Limb (tissue), 2 donors: ENCODE data around the gene GABARAPL1.
"Not testable (repeated sequence)": the region's sequence is repeated elsewhere in the genome, so short reads cannot be mapped to it uniquely, and the experiment has no call there.

Experiments
- DNase-seq, 2 donors: peaks; one replicate each; pipeline ENCODE4 v3.0.0-alpha.2; 2016; ENCODE audit errors: extremely low spot score in 2 of 2

Gene GABARAPL1

GRCh38 chr12:10212739-10213131 lies at the start of gene GABARAPL1:
GABARAPL1 (plus strand) TSS chr12:10212877; CDS start chr12:10213130, 253 bp downstream.
- DNase-seq = peak; percentile 74 to 93

DNA sequence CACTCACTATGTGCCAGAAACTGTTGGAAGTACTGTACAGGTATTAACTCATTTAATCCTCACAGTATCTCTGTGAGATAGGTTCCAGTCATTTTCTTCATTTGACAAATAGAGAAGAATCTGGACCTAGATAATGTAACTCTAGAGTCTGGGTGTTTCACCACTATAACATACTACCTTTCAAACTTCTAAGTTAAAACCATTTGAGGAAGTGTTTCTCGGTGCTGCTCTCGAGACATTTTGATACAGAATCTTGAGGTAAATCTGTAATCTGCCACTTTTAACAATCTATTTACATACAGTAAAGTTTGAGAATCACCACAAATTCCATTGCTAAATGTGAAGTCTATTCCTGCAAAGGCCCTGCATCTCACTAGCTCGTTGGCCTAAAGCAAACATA lies 49.6 kb upstream of the GABARAPL1 start:
- no peak for DNase-seq

GRCh38 chr12:10165421-10165820 lies 47.3 kb upstream of the GABARAPL1 start:
- no peak for DNase-seq

DNA sequence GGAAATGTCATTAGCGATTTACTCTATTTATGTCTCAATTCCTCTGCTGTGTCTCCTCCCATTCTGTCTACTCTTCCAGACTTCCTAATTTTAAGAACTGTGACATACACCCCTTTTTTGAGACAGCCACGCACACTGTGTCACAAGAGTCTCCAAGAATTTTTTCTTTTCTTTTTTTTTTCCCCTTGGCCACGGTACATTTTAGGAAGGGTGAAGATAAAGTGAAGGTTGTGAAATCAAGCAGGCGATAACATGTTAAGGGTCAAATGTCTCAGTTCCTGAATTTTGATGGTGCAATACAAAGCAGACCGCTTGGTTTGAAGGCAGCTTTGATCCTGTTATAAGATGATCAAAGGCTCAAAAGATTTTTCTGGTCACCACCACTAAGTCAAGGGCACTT lies 45.1 kb upstream of the GABARAPL1 start:
- no peak for DNase-seq

DNA sequence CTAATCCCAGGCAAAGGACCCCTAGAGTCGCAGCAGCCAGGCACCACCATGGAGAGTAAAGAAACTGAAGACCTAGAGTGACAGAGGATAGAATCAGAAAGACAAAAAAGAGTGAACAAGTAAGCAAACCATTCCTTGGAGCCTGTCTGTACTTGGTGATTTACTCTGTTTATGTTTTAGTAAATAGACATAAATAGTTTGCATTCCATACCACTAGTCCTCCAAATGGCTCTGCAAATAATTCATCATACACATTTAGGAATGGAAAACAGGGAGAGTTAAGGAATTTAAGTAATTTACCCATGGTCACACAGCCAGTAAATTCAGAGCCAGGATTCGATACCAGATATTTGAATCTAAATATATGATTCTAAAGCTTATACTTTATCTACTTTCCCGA lies 43.6 kb upstream of the GABARAPL1 start:
- no peak for DNase-seq

- no peak for DNase-seq
Measured at GRCh38 chr12:10170216-10170615, 42.5 kb upstream of the GABARAPL1 start.

DNA sequence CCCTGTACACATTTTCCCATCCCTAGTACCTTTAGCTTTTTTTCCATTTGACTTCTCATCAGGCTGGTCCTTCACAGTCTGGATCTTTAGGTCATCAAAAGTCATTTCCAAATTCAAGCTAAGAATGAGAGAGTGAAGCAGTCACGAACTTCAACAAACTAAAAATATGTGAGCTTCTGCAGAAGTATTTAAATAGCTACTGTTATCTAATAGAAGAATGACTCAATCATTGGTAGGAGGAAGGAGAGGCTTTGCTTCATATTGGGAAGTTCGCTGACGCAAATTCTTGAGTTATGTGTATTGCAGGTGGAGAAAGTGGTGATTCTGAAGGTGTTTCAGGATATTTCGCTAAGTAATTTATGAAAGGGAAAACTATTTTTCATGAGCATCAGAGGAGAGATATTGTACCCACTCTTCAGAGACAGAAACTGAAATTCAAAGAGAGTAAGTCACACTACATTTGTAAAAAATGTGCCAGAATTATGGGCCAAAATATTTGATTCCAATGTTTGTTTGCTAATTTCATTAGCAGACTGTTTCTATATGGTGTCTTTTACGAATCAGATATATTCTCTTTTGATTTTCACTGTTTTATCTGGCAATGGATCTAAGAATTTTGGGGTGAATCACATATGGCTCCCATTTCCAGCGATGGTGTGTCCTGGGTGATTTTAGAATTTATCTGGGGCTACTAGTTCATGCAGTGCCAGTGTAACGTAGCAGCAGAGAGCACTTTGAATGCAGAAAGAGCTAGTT lies 40.5 kb upstream of the GABARAPL1 start, which contains the start of gene OLR1:
Gene OLR1, minus strand, starts transcription at position 160 of the 756 bp plus-strand sequence. Its CDS starts 55 bp downstream, at position 105.
- no peak for DNase-seq

GRCh38 chr12:10174986-10175614 lies 37.6 kb upstream of the GABARAPL1 start:
- no peak for DNase-seq

GRCh38 chr12:10175846-10176636 lies 36.6 kb upstream of the GABARAPL1 start:
- DNase-seq = no peak

- no peak for DNase-seq
Measured at GRCh38 chr12:10178821-10179220, 33.9 kb upstream of the GABARAPL1 start, which contains the start of gene TMEM52B. TMEM52B (plus strand) TSS chr12:10179032; CDS start chr12:10179575, 543 bp downstream.

- DNase-seq = no peak
Measured at GRCh38 chr12:10179776-10180181, 32.9 kb upstream of the GABARAPL1 start.

DNA sequence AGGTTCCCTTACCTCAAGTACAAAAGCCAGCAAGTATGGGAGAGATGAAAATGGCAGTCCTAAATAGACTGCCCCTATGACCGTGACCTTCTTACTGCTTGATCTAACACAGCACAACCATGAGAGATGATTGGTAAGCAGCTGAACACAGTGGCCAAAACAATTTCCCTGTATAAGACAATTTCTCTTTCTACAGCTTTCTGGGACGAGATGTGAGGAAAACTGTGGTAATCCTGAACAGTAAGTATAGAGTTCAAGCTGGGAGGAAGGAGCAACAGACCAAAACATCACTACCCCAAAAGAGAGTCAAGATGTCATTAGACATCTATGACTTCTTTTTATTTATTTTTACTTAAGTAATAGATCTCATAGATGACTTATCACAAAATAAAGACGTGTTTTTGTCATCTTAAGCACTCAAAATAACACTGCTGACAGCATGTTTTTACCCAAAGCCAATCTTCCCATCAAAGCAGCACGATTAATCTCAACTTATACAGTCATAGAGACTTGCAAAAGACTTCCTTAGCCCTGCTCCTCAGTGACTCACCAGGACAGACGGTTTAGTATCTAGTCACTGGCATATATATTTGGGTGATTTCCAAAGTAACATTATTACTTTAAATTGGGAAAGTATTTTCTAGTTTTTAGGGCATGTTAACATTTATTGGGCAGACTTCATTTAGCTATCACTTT lies 30.2 kb upstream of the GABARAPL1 start:
- DNase-seq = no peak

DNA sequence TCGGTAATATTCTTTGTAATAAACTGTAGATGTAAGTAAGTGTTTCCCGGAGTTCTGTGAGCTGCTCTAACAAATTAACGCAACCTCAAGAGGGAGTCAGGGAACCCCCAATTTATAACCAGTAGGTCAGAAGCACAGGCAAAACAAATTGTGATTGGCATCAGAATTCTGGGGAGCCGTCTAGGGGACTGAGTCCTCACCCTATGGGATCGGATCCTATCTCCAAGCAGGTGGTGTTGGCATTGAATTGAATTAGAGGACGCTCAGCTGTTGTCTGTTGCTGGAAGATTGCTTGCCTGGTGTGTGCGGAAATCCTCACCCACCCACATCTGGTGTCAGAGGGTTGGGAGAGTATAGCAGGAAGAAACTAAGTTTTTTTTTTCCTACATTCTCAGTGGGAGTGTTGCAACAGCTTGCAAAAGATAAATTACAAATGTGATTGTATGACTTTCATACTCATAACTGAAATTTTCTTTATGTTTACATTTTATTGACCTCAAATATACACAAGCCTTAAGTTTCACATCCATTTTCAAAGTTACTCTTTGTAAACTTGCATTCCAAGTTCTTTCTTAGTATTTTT lies 28.3 kb upstream of the GABARAPL1 start:
- DNase-seq = no peak

GRCh38 chr12:10186299-10186698 lies 26.4 kb upstream of the GABARAPL1 start:
- DNase-seq = no peak

- not testable (repeated sequence) for DNase-seq
Measured at GRCh38 chr12:10186958-10187357, 25.7 kb upstream of the GABARAPL1 start.

DNA sequence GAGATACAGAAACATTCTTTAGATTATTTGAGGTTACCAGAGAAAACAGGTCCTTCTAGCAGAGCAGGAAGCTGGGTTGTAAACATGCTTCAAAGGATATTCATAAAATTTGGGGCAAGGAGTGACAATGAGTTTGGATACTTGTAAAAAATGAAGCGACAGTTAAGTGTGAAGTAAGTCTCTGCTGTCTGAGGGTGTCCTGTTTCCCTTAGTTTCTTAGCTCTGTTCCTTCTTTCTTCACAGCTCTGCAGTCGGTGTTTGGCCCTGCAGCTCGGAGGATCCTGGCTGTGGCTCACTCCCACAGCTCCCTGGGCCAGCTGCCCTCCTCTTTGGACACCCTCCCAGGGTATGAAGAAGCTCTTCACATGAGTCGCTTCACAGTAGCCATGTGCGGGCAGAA lies 23.0 kb upstream of the GABARAPL1 start:
- DNase-seq = no peak

- DNase-seq = peak; percentile 53 to 56
Measured at GRCh38 chr12:10190558-10191388, 21.9 kb upstream of the GABARAPL1 start.

- no peak for DNase-seq
Measured at GRCh38 chr12:10191865-10192264, 20.8 kb upstream of the GABARAPL1 start.

- DNase-seq = no peak
Measured at GRCh38 chr12:10194160-10194670, 18.5 kb upstream of the GABARAPL1 start.

DNA sequence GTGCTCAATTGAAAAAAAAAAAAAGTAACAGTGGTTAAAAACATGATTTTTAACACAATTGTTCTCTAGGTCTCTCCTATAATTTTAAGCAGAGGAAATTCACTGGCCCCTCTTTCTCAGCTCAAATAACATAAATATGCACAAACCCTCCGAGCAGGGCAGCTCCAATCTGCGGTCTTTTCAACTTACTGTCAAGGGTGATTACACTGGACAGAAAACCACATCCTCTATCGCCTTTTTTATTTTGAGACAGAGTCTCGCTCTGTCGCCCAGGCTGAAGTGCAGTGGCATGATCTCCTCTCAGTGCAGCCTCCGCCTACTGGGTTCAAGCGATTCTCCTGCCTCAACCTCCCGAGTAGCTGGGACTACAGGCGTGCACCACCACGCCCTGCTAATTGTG lies 16.5 kb upstream of the GABARAPL1 start:
- no peak for DNase-seq
